Measurements from ENCODE around the gene CBX7. TPM values are rescaled to one million over a fixed set of nuclear protein-coding genes. Genes with fewer than 3 reads are reported as not detected.
A peak's percentile ranks its signal among the peaks of the same experiment; 100 is the strongest.

CBX7 gene
- total and polyA plus RNA-seq, 2 of the 8 experiments (the other 6 are each of a cell fraction or from before 2014, with no cell fraction given) = 6.9 to 8.7 TPM

GRCh38 chr22:39095971-39096370 is 56.5 kb downstream of the CBX7 start:
- Histone ChIP-seq H3K4me3 (ENCODE audit: extremely low read depth in 1 of 4, insufficient read depth in 2 of 4, low read depth in 3 of 4, low read length in 4 of 4) (no peak overlapping the region), H3K14ac (ENCODE audit: insufficient read length) (no peak overlapping the region), H4K20me1 (replicated peaks in 1 of 2; ENCODE audit: control insufficient read depth in 1 of 2, insufficient read depth in 2 of 2, low read length in 2 of 2) (no peaks in the 10 kb centered on the region), H2AFZ (ENCODE audit: low read length) (no peak overlapping the region), H3K18ac (ENCODE audit: extremely low read depth, low read length) (no peak overlapping the region), H3K9me3 (ENCODE audit: insufficient read depth in 2 of 2, low read depth in 1 of 2, low read length in 1 of 2) (no peaks in the 10 kb centered on the region), H4K91ac (replicated peaks; ENCODE audit: insufficient read length, low read length) (peak overlapping the region; percentile 29), H3K27me3 (replicated peaks in 1 of 4; ENCODE audit: control insufficient read depth in 3 of 4, extremely low read depth in 1 of 4, insufficient read depth in 3 of 4, low read length in 3 of 4) (peaks cover 0 to 2% (median 0%) of the 10 kb centered on the region in 4 experiments; a peak in 2 of 7 replicates), H3K79me2 (ENCODE audit: control insufficient read depth in 1 of 2, insufficient read depth in 2 of 2, low read length in 2 of 2) (no peaks in the 10 kb centered on the region), H3K4me2 (ENCODE audit: insufficient read depth in 1 of 2, low read depth in 2 of 2, low read length in 2 of 2) (no peak overlapping the region), H3K23me2 (ENCODE audit: low read depth, low read length) (no peaks in the 10 kb centered on the region), H4K5ac (ENCODE audit: insufficient read length, low read depth, low read length) (no peak overlapping the region), H3K9ac (replicated peaks in 1 of 4; ENCODE audit: extremely low read depth in 1 of 4, low read depth in 3 of 4, low read length in 3 of 4) (peak overlapping the region in 1 of 4 experiments; percentile 4; a peak in 1 of 7 replicates), H3K79me1 (ENCODE audit: low read depth, low read length) (no peaks in the 10 kb centered on the region), H3K56ac (replicated peaks; ENCODE audit: insufficient read length, low read depth, low read length) (no peak overlapping the region), H2BK12ac (ENCODE audit: low read depth, low read length) (peak overlapping the region; percentile 85; the same call in 1 of the 2 replicates), H3K4me1 (replicated peaks in 1 of 4; ENCODE audit: control insufficient read depth in 3 of 4, insufficient read depth in 4 of 4, low read length in 3 of 4) (peaks cover 0 to 22% (median 7%) of the 10 kb centered on the region in 4 experiments; a peak in 5 of 7 replicates), H2BK120ac (replicated peaks; ENCODE audit: low read depth, low read length) (peak overlapping the region; percentile 79), H2BK20ac (ENCODE audit: low read length) (0 out of 2 replicates have a peak overlapping the region, but pooled peaks have one; percentile 16), H3K23ac (ENCODE audit: insufficient read length) (no peak overlapping the region), H2BK15ac (ENCODE audit: low read length) (peak overlapping the region; percentile 3; the same call in 1 of the 2 replicates), H4K8ac (ENCODE audit: extremely low read depth, insufficient read depth, low read length) (peak overlapping the region; percentile 18; the same call in 1 of the 2 replicates), H3K27ac (ENCODE audit: low read depth, low read length) (no peak overlapping the region), H3K4ac (replicated peaks; ENCODE audit: insufficient read length, low read depth, low read length) (no peak overlapping the region), H2AK5ac (ENCODE audit: low read depth, low read length) (peak overlapping the region; percentile 4; the same call in 1 of the 2 replicates), H2BK5ac (ENCODE audit: low read depth, low read length) (no peak overlapping the region), H3K36me3 (ENCODE audit: control insufficient read depth in 2 of 4, insufficient read depth in 4 of 4, low read length in 3 of 4) (no peaks in the 10 kb centered on the region)
- 90% methylated on average over 3 of the region's 3 CpGs; no CpG with 5 or more reads in 1 of the 2 experiments for WGBS, 2 experiments (ENCODE audit: extremely low coverage in 1 of 2, insufficient coverage in 1 of 2, insufficient read length in 1 of 2, insufficient replicate concordance in 2 of 2, low coverage in 1 of 2, low lambda C conversion rate in 2 of 2, missing lambda C conversion rate in 1 of 2)
- FAIRE-seq (no peak), DNase-seq (ENCODE audit: low read depth in 1 of 2, low spot score in 2 of 2) (no peak)
- TF ChIP-seq KDM1A (IDR thresholded peaks at IDR 0.05; ENCODE audit: borderline replicate concordance, low read length) = peak; percentile 61; the same call in 1 of the 2 replicates
- TF ChIP-seq PHF8 (conservative IDR thresholded peaks at IDR 0.05; ENCODE audit: low read depth, low read length) = no peak
- CTCF ChIA-PET (ENCODE audit: partially characterized antibody) = interaction anchor here (0.6 kb wide), 1 partner anchor 96 kb away, joined by 3 read pairs; no protein-coding TSS in a partner anchor
- POLR2A ChIA-PET (ENCODE audit: partially characterized antibody) = no interaction called here
